AG09309 (cell line): ENCODE data around the gene GPRIN1.

Experiments used
- DNase-seq: peaks from one replicate; pipeline ENCODE4 v3.0.0-alpha.2; 2010; ENCODE audit warnings: low read depth
- H3K4me3 ChIP-seq: 2 replicates; pipeline ENCODE4 v1.5.1; 2011; ENCODE audit warnings: mild to moderate bottlenecking, low read depth, low read length, moderate library complexity; ENCODE audit not compliant: control insufficient read depth
- TF ChIP-seq, protein P1 (sequence below): IDR thresholded peaks from 2 replicates; pipeline ENCODE4 v1.5.1; 2011; ENCODE audit warnings: mild to moderate bottlenecking, low read depth, low read length, inconsistent platforms; ENCODE audit not compliant: insufficient read depth, control insufficient read depth; ENCODE audit errors: missing control alignments

The GPRIN1 gene

DNA sequence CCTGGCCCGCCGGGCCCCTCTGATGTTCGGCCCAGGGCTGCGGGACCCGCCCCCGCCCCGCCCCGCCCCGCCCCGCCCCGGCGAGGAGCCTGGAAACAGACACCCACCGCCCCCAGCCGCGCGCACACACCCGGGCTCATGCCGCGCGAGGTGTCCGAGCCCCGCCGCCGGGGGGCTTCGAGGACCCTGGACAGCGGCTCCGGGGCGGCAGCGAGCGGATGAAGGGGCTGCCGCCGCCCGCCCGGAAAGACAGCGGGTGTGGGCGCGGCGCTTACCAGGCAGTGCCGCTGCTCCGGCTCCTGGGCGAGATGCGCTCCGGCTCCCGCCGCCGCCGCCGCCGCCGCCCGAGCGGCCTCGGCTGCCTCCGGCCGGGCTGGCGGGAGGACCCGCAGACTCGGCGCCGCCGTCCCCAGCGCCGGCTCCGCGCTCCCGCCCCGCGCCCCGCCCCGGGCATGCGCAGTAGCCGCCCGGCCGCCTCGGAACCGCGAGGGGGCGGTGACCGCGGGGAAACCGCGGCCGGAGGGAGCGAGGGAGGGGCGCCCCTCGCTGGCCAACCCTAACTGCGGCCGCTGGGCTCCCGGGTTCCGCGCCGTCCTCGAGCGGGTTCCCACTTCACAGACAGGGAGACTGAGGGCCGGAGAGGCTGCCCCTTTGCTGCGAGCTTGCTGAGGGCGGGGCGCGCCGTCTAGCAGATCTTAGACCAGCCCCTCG, at the start of gene GPRIN1:
TSS of gene GPRIN1 (minus strand) at position 433 of the 711 bp plus-strand sequence. CDS start 10,322 bp downstream, outside the sequence.
- DNase-seq: no peak
- TF ChIP-seq, protein P1, sequence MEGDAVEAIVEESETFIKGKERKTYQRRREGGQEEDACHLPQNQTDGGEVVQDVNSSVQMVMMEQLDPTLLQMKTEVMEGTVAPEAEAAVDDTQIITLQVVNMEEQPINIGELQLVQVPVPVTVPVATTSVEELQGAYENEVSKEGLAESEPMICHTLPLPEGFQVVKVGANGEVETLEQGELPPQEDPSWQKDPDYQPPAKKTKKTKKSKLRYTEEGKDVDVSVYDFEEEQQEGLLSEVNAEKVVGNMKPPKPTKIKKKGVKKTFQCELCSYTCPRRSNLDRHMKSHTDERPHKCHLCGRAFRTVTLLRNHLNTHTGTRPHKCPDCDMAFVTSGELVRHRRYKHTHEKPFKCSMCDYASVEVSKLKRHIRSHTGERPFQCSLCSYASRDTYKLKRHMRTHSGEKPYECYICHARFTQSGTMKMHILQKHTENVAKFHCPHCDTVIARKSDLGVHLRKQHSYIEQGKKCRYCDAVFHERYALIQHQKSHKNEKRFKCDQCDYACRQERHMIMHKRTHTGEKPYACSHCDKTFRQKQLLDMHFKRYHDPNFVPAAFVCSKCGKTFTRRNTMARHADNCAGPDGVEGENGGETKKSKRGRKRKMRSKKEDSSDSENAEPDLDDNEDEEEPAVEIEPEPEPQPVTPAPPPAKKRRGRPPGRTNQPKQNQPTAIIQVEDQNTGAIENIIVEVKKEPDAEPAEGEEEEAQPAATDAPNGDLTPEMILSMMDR: no peak
- H3K4me3 ChIP-seq: peak within 1 kb of the TSS; percentile 67

DNA sequence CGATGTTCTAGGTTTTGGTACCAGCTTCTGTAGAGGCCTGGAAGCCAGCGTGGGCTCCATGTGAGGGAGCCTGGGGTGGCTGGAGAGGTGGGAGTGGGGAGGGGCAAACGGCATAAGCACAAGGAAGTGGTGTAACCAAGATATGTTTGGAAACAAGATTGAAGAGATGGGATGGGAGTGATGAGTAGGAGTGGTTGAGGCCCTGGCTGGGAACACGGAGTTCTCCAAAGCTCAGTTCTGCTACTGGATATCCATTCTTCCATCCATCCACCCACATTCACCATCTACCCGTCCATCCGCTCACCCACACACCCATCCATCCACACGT, 49.5 kb upstream of the GPRIN1 start:
- no peak for DNase-seq
- H3K4me3 ChIP-seq: no peak overlapping the region
- TF ChIP-seq, protein P1: no peak

DNA sequence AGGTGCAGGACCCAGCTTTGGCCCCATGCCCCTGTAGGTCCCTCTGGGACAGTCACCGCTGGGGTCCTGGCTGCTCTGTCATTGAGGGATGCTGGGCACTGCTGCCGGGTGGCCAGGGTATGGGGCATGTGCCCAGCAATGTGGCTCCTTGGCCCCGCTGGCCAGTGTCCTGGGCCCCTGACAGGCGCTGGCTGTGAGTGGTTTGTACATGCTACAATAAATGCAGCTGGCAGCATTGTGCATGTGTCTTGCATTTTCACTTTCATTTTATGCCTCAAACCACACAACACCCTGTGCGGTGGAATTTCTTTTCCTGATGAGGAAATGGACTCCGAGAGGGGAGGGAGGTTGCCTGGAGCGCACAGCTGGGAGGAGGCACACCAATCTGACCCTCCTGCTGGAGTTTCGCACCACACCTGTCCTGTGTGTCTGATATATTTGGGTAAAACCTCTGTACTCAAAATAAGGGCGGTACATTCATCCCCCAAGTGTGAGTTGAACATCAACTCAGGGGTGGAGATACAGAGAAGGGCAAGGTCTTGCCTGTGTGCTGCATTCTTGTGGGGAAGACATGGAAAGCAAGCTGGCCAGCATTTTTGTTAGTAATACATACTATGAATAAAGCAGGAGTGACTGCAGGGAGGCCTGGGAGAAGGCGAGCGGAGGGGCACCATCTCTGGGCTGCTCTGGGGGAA, 49.0 kb upstream of the GPRIN1 start:
- TF ChIP-seq, protein P1: no peak
- H3K4me3 ChIP-seq: no peak overlapping the region
- peak; percentile 32 for DNase-seq

DNA sequence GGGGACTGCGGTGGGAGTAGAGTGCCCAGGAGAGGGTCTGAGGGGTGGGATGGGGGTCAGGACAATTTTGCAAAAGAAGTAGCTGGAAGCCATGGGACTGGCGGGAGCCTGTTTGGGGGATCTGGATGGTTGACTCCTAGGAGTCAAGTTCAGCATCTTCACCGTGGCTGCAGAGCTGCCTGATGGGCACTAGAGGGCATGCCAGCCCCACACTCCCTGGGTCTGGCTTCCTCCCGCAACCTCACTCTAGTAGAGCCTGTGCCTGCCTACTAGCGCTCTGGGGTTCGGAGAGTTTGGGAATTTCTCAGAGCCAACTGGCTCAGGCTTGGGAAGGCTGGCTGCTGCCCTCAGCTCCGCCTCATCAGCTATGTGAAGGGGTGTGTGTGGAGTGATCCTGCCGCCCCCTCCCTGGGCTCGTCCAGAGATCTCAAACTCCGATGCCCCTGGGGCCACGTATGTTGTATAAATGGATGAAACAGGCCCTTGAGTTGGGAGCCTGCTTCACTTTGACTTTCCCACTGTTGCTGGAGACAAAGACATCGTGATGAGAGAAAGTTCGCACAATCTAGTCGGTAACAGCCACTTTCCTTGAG, 48.1 kb upstream of the GPRIN1 start:
- no peak overlapping the region for H3K4me3 ChIP-seq
- DNase-seq: peak; percentile 8
- TF ChIP-seq, protein P1: peak; percentile 93

DNA sequence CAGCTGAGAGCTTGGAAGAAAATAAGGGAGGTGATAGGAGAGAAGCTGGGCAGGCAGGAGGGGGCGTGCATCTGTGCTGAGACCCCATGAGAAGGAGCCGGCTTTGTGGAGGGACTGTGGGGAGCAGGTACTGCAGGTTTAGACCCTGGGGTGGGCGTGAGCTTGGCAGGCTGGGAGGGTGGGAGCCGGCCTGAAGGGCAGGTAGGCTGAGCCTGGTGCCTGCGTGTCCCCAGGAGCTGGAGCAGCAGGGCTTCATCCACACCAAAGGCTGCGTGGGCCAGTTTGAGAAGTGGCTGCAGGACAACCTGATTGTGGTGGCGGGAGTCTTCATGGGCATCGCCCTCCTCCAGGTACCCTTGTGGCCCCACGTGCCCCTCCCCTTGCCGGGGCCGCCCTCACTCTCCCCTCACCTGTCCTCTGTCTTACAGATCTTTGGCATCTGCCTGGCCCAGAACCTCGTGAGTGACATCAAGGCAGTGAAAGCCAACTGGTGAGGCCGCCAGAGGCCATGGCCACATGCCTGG, 46.6 kb upstream of the GPRIN1 start:
- no peak for DNase-seq
- TF ChIP-seq, protein P1: no peak
- H3K4me3 ChIP-seq: no peak overlapping the region

DNA sequence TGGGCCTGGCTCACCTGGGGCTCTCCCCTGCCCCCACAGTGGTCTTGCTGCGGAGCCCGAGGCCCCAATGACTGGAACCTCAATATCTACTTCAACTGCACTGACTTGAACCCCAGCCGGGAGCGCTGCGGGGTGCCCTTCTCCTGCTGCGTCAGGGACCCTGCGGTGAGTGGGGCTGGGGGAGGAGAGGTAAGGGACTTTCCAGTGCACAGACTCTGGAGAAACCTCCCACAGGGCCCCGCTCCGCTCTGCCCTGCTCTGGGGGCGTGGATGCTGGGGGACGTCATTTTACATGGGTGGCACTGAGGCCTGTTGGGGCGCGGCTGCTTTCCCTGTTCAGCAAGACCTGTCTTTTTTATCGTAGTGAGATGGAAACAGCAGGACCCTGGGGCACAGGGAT, 44.9 kb upstream of the GPRIN1 start:
- H3K4me3 ChIP-seq: no peak overlapping the region
- no peak for DNase-seq
- TF ChIP-seq, protein P1: no peak
